HEK293 (cell line): ENCODE results near the gene FXYD1.

Experiments
- GLI2 ChIP-seq: fragments of 450-650 bp; formaldehyde crosslinking; IDR thresholded peaks from 2 replicates; pipeline ENCODE4; 2017; ENCODE audit warnings: missing biosample characterization, missing genetic modification characterization, low read depth, borderline replicate concordance
- HOXC10 ChIP-seq: sonication (generic); formaldehyde crosslinking; IDR thresholded peaks from 2 replicates; pipeline ENCODE4 v1.8.1; 2023; ENCODE audit warnings: mild to moderate bottlenecking, missing genetic modification reagents
- HOXD13 ChIP-seq: sonication (generic); formaldehyde crosslinking; IDR thresholded peaks from 2 replicates; pipeline ENCODE4 v1.8.0; 2022; ENCODE audit warnings: missing genetic modification reagents, borderline replicate concordance
- IKZF3 ChIP-seq: fragments of 450-650 bp; IDR thresholded peaks from 2 replicates; pipeline ENCODE4 v1.5.0; 2018; ENCODE audit warnings: missing biosample characterization, mild to moderate bottlenecking, missing genetic modification characterization, moderate library complexity
- OSR2 ChIP-seq: fragments of 450-650 bp; formaldehyde crosslinking; IDR thresholded peaks from 2 replicates; pipeline ENCODE4 v1.5.1; 2016; ENCODE audit warnings: missing biosample characterization, missing genetic modification characterization
- SETDB1 ChIP-seq: IDR thresholded peaks from one replicate; pipeline ENCODE4 v1.6.1; 2017; ENCODE audit warnings: mild to moderate bottlenecking, low read length, moderate library complexity, mixed read lengths; ENCODE audit not compliant: insufficient read length
- SP3 ChIP-seq: fragments of 450-650 bp; formaldehyde crosslinking; IDR thresholded peaks from 2 replicates; pipeline ENCODE4 v1.5.1; 2016; ENCODE audit warnings: missing biosample characterization, missing genetic modification characterization
- ZEB2 ChIP-seq: fragments of 450-650 bp; formaldehyde crosslinking; IDR thresholded peaks from 2 replicates; pipeline ENCODE4 v1.5.1; 2016; ENCODE audit warnings: missing biosample characterization, missing genetic modification characterization
- ZNF10 ChIP-seq: fragments of 450-650 bp; formaldehyde crosslinking; IDR thresholded peaks from 2 replicates; pipeline ENCODE4 v1.5.1; 2017; ENCODE audit warnings: missing biosample characterization, missing genetic modification characterization
- ZNF112 ChIP-seq: fragments of 450-650 bp; formaldehyde crosslinking; IDR thresholded peaks from 2 replicates; pipeline ENCODE4 v1.5.0; 2017; ENCODE audit warnings: missing biosample characterization, missing genetic modification characterization
- ZNF121 ChIP-seq: fragments of 450-650 bp; formaldehyde crosslinking; IDR thresholded peaks from 2 replicates; pipeline ENCODE4 v1.5.1; 2016; ENCODE audit warnings: missing biosample characterization, missing genetic modification characterization
- ZNF138 ChIP-seq: fragments of 450-650 bp; formaldehyde crosslinking; IDR thresholded peaks from 2 replicates; pipeline ENCODE4 v1.5.1; 2016; ENCODE audit warnings: missing biosample characterization, missing genetic modification characterization, borderline replicate concordance
- ZNF16 ChIP-seq: fragments of 450-650 bp; formaldehyde crosslinking; IDR thresholded peaks from 2 replicates; pipeline ENCODE4 v1.5.1; 2016; ENCODE audit warnings: low read depth, missing biosample characterization, missing genetic modification characterization
- ZNF211 ChIP-seq: fragments of 450-650 bp; formaldehyde crosslinking; IDR thresholded peaks from 2 replicates; pipeline ENCODE4 v1.5.1; 2016; ENCODE audit warnings: low read depth, missing biosample characterization, missing genetic modification characterization
- ZNF239 ChIP-seq: fragments of 450-650 bp; formaldehyde crosslinking; IDR thresholded peaks from 2 replicates; pipeline ENCODE4 v1.5.1; 2016; ENCODE audit warnings: missing biosample characterization, missing genetic modification characterization
- ZNF335 ChIP-seq: fragments of 450-650 bp; formaldehyde crosslinking; conservative IDR thresholded peaks from 2 replicates; pipeline ENCODE4 v1.5.1; 2016; ENCODE audit warnings: missing biosample characterization, missing genetic modification characterization
- ZNF37A ChIP-seq: fragments of 450-650 bp; IDR thresholded peaks from 2 replicates; pipeline ENCODE4 v1.5.1; 2018; ENCODE audit warnings: missing biosample characterization, missing genetic modification characterization
- ZNF391 ChIP-seq: fragments of 450-650 bp; formaldehyde crosslinking; IDR thresholded peaks from 2 replicates; pipeline ENCODE4 v1.5.1; 2016; ENCODE audit warnings: low read depth, missing biosample characterization, missing genetic modification characterization, borderline replicate concordance
- ZNF394 ChIP-seq: fragments of 450-650 bp; formaldehyde crosslinking; IDR thresholded peaks from 2 replicates; pipeline ENCODE4 v1.5.1; 2016; ENCODE audit warnings: missing biosample characterization, missing genetic modification characterization, mild to moderate bottlenecking, moderate library complexity, borderline replicate concordance
- ZNF433 ChIP-seq: fragments of 450-650 bp; formaldehyde crosslinking; IDR thresholded peaks from 2 replicates; pipeline ENCODE4 v1.5.1; 2016; ENCODE audit warnings: missing biosample characterization, missing genetic modification characterization, low read depth
- ZNF510 ChIP-seq: fragments of 450-650 bp; formaldehyde crosslinking; IDR thresholded peaks from 2 replicates; pipeline ENCODE4 v1.5.1; 2018; ENCODE audit warnings: mild to moderate bottlenecking, missing genetic modification characterization, missing biosample characterization; ENCODE audit not compliant: insufficient replicate concordance
- ZNF585B ChIP-seq: fragments of 450-650 bp; formaldehyde crosslinking; IDR thresholded peaks from 2 replicates; pipeline ENCODE4 v1.5.1; 2016; ENCODE audit warnings: missing biosample characterization, missing genetic modification characterization
- ZNF670 ChIP-seq: fragments of 450-650 bp; formaldehyde crosslinking; IDR thresholded peaks from 2 replicates; pipeline ENCODE4 v1.5.1; 2016; ENCODE audit warnings: missing biosample characterization, missing genetic modification characterization, low read depth
- ZNF747 ChIP-seq: fragments of 450-650 bp; formaldehyde crosslinking; IDR thresholded peaks from 2 replicates; pipeline ENCODE4 v1.5.1; 2016; ENCODE audit warnings: missing biosample characterization, missing genetic modification characterization
- ZNF776 ChIP-seq: fragments of 450-650 bp; formaldehyde crosslinking; IDR thresholded peaks from 2 replicates; pipeline ENCODE4 v1.5.0; 2017; ENCODE audit warnings: missing biosample characterization, missing genetic modification characterization, borderline replicate concordance
- ZNF777 ChIP-seq: fragments of 450-650 bp; formaldehyde crosslinking; IDR thresholded peaks from 2 replicates; pipeline ENCODE4 v1.5.1; 2017; ENCODE audit warnings: missing biosample characterization, missing genetic modification characterization, borderline replicate concordance
- ZNF791 ChIP-seq: fragments of 450-650 bp; formaldehyde crosslinking; IDR thresholded peaks from 2 replicates; pipeline ENCODE4 v1.5.1; 2016; ENCODE audit warnings: missing biosample characterization, missing genetic modification characterization
- ZNF843 ChIP-seq: fragments of 450-650 bp; formaldehyde crosslinking; IDR thresholded peaks from 2 replicates; pipeline ENCODE4 v1.5.1; 2016; ENCODE audit warnings: missing biosample characterization, missing genetic modification characterization
- ZSCAN16 ChIP-seq: fragments of 450-650 bp; formaldehyde crosslinking; IDR thresholded peaks from 2 replicates; pipeline ENCODE4 v1.5.1; 2016; ENCODE audit warnings: missing biosample characterization, missing genetic modification characterization
- ZSCAN23 ChIP-seq: fragments of 450-650 bp; formaldehyde crosslinking; IDR thresholded peaks from 2 replicates; pipeline ENCODE4 v1.5.1; 2016; ENCODE audit warnings: missing biosample characterization, missing genetic modification characterization
- TF ChIP-seq, protein P1 (sequence below): fragments of 450-650 bp; formaldehyde crosslinking; IDR thresholded peaks from 2 replicates; pipeline ENCODE4 v1.5.1; 2016; ENCODE audit warnings: missing biosample characterization, missing genetic modification characterization
- TF ChIP-seq, protein P2 (sequence below): fragments of 450-650 bp; formaldehyde crosslinking; IDR thresholded peaks from 2 replicates; pipeline ENCODE4 v1.5.1; 2016; ENCODE audit warnings: missing biosample characterization, missing genetic modification characterization
- TF ChIP-seq, protein P3 (sequence below): fragments of 450-650 bp; formaldehyde crosslinking; IDR thresholded peaks from 2 replicates; pipeline ENCODE4 v1.5.1; 2016; ENCODE audit warnings: missing biosample characterization, missing genetic modification characterization, low read depth
- TF ChIP-seq, protein P4 (sequence below): fragments of 450-650 bp; formaldehyde crosslinking; IDR thresholded peaks from 2 replicates; pipeline ENCODE4 v1.5.1; 2016; ENCODE audit warnings: missing biosample characterization, missing genetic modification characterization

FXYD1 gene

DNA sequence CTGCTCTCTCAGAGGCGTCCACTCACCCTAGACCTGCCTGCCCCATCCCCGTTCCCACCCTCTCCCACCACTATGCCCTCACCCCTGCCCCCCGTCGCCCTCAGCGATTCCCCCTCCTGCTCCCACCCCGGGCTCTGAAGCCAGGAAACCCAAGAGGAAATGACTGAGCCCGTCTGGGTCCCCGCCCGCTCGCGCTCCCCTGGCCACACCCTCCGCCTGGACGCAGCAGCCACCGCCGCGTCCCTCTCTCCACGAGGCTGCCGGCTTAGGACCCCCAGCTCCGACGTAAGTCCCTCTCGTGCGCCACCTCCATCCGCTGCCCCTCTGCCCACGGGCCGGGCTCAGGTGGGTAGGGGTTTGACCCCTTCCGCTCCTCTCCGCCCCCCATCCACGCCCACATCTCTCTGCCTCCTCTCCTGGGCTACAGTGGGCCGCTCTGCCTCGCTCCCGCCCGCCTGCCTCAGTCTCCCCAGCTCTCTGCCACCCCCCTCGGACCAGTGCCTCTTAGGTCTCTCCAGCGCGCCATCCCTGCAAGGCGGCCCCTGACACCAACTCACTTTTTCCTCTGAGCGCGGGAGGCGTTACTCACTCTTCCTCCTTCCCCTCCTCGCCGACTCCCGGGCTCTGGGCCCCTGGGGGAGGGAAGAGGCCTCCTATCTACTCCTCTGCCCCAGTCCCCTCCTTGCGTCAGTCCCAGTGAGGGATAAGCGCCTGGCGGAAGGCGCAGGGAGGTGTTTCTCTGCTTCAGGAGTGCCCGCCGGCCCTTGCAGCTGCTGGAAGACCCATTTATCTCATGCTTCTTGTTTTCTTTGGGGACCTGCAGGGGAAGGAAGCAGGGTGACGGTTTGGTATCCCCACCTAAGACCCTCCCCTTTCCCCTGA, 16.1 kb downstream of the FXYD1 start, which contains the start of gene FXYD5 (continued):
- TF ChIP-seq, protein P1, sequence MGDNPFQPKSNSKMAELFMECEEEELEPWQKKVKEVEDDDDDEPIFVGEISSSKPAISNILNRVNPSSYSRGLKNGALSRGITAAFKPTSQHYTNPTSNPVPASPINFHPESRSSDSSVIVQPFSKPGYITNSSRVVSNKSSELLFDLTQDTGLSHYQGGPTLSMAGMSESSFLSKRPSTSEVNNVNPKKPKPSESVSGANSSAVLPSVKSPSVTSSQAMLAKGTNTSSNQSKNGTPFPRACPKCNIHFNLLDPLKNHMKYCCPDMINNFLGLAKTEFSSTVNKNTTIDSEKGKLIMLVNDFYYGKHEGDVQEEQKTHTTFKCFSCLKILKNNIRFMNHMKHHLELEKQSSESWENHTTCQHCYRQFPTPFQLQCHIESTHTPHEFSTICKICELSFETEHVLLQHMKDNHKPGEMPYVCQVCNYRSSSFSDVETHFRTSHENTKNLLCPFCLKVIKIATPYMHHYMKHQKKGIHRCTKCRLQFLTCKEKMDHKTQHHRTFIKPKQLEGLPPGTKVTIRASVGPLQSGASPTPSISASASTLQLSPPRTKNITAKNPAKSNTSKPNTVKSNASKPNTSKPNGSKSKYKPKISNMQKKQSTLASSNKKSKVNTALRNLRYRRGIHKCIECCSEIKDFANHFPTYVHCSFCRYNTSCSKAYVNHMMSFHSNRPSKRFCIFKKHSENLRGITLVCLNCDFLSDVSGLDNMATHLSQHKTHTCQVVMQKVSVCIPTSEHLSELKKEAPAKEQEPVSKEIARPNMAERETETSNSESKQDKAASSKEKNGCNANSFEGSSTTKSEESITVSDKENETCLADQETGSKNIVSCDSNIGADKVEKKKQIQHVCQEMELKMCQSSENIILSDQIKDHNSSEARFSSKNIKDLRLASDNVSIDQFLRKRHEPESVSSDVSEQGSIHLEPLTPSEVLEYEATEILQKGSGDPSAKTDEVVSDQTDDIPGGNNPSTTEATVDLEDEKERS (tag by site-specific recombination), result peak; percentile 49; the same call in 1 of the 2 replicates
- TF ChIP-seq ZNF37A (tag by site-specific recombination) (no peak), HOXC10 (CRISPR knock-in tag) (no peak), IKZF3 (peak; percentile 96), GLI2 (no peak), SETDB1 (no peak), SP3 (tag by site-specific recombination) (peak; percentile 98), ZNF138 (tag by site-specific recombination) (no peak), ZNF585B (no peak), ZNF670 (tag by site-specific recombination) (no peak), ZNF777 (tag by site-specific recombination) (peak; percentile 100), ZNF433 (tag by site-specific recombination) (no peak), ZNF791 (tag by site-specific recombination) (no peak), ZNF10 (no peak; the same call in 1 of the 2 replicates), ZNF211 (no peak), ZNF843 (tag by site-specific recombination) (peak; percentile 87), ZNF510 (no peak), ZNF239 (tag by site-specific recombination) (peak; percentile 54), ZNF776 (tag by site-specific recombination) (no peak), HOXD13 (no peak), ZSCAN23 (tag by site-specific recombination) (0 out of 2 replicates have a peak, but pooled peaks have one; percentile 14), ZEB2 (peak; percentile 93), ZNF16 (tag by site-specific recombination) (no peak), ZNF335 (tag by site-specific recombination) (peak; percentile 100), ZNF121 (tag by site-specific recombination) (no peak), ZNF394 (tag by site-specific recombination) (peak; percentile 78), ZNF112 (tag by site-specific recombination) (no peak), ZSCAN16 (tag by site-specific recombination) (no peak), ZNF391 (tag by site-specific recombination) (peak; percentile 96; the same call in 1 of the 2 replicates), OSR2 (tag by site-specific recombination) (no peak; the same call in 1 of the 2 replicates), ZNF747 (no peak)
- TF ChIP-seq, protein P2, sequence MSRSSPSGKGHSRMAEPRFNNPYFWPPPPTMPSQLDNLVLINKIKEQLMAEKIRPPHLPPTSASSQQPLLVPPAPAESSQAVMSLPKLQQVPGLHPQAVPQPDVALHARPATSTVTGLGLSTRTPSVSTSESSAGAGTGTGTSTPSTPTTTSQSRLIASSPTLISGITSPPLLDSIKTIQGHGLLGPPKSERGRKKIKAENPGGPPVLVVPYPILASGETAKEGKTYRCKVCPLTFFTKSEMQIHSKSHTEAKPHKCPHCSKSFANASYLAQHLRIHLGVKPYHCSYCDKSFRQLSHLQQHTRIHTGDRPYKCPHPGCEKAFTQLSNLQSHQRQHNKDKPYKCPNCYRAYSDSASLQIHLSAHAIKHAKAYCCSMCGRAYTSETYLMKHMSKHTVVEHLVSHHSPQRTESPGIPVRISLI (tag by site-specific recombination), result peak; percentile 67
- TF ChIP-seq, protein P3, sequence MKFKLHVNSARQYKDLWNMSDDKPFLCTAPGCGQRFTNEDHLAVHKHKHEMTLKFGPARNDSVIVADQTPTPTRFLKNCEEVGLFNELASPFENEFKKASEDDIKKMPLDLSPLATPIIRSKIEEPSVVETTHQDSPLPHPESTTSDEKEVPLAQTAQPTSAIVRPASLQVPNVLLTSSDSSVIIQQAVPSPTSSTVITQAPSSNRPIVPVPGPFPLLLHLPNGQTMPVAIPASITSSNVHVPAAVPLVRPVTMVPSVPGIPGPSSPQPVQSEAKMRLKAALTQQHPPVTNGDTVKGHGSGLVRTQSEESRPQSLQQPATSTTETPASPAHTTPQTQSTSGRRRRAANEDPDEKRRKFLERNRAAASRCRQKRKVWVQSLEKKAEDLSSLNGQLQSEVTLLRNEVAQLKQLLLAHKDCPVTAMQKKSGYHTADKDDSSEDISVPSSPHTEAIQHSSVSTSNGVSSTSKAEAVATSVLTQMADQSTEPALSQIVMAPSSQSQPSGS (tag by site-specific recombination), result no peak
- TF ChIP-seq, protein P4, sequence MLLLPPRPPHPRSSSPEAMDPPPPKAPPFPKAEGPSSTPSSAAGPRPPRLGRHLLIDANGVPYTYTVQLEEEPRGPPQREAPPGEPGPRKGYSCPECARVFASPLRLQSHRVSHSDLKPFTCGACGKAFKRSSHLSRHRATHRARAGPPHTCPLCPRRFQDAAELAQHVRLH (tag by site-specific recombination), result peak; percentile 75; the same call in 1 of the 2 replicates
